SHP77 treated with DMSO at 0.1 percent for 48 hours (cell line): ENCODE measurements around the gene SLU7.

ENCODE experiments used
- DNase-seq: peaks from one replicate; lab custom pipeline; 2025; lab: John Stamatoyannopoulos, UW

The SLU7 gene

DNA sequence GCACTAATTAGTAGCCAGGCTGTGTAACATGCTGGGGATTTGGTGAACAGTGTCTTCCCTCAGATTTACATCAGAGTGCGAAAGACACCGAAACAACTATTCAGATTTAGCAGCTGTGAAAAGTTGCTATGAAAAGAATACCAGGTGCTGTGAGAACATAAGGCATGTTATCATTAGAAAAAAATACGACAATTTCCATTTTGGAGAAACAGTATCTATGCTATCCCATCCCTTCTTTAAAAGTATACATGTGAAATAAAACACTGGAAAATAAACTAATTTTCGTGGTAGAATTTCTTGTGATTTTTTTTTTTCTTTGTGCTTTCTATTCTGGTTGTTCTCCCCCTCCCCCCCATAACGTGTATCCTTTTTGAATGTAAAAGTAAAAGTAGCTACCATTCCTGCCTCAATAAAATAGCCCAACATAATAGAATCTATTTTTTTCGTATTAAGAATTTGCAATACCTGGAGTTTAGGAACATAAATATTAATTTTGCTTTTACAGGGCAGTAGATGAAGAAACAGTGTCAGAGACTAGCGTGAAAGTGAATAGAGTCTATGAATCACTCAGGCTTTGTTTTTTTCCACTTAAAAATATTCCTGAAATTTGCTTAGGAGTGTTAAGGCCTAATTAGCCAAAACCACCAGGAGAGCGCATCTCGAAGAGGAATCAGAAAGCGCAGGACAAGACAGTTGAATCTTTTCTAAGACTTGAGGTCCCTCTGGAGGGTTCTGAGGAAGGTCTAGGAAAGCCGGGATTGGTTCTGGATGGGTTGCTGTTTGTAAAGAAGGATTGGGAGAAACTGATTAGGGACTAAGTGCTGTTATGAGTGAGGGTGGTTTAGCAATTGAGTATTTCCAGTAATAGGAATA lies 813 bp upstream of the SLU7 start:
- peak; percentile 23 for DNase-seq

GRCh38 chr5:160399402-160400353 lies 19.2 kb downstream of the SLU7 start, which contains the start of gene FAM200C:
TSS of gene FAM200C (minus strand) at chr5:160400054. CDS start at chr5:160395490, 4,564 bp downstream.
- DNase-seq = peak; percentile 68

GRCh38 chr5:160398806-160399205 lies 20.1 kb downstream of the SLU7 start:
- DNase-seq = no peak

DNA sequence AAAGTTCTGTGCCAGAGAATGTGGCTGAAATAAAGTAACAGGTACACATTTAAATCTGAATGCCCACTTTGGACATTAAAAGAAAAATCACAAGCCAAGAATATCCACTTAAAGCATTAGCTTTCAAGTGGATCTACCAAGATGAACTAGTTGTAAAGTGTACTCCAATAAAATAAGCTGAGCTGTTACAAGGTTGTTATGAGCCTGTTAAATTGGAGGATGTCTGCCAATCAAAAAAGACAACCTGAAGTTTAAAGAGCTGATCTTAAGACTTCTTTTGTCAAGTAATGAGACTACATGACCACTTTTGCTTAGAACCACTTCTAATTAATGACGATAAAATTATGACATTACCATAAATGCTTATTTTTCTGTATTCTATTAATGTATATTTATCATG lies 21.4 kb downstream of the SLU7 start:
- no peak for DNase-seq

DNA sequence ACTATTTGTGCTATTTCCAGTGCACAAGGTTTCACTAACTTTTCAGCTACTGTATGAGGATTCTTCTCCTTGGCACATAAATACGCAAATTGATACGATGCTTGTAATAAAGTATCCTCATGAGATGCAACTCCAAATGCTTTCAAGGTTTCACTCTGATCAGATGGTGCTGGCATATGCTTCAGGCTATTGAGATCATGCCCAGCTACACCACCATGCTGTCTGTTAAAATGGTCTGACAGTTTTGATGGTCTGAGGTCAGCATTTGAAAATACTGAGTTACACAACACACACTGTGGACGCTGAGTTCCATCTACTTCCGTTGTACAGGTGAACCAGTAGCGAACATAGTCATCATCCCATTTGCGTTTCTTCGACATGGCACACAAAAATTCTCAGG lies 23.8 kb downstream of the SLU7 start:
- no peak for DNase-seq

- DNase-seq = no peak
These were observed 27.8 kb downstream of the SLU7 start for GRCh38 chr5:160390787-160391696.

DNA sequence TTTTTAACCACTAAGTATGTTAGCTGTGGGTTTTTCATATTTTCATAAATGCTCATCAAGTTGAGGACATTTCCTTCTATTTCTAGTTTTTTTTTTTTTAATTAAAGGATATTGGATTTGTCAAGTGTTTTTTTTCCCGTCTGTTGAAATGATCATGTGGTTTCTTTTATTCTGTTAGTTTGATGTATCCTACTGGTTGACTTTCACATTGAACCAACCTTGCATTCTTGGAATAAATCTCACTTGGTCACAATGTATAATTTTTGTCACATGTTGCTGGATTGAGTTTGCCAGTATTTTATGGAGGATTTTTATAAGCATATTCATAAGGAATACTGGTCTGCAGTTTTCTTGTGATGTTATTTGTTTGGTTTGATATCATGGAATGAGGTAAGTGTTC lies 31.4 kb downstream of the SLU7 start:
- DNase-seq = no peak

GRCh38 chr5:160385496-160385895 lies 33.4 kb downstream of the SLU7 start:
- DNase-seq = no peak

DNA sequence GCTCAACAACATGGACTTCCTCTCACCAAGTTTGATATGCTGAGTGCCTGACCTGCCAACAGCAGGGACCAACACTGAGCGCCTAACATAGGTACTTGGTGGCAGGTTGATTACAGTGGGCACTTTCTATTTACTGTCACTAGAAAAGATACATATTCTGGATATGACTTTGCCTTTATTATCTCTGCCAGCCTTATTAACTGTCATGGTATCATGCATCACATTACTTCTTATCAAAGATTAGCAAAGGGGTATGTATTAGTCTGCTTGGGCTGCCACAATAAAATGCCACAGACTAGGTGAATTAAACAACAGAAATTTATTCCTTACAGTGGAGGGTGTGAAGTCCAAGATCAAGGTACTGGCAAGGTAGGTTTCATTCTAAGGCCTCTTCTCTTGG lies 34.2 kb downstream of the SLU7 start:
- DNase-seq = no peak

DNA sequence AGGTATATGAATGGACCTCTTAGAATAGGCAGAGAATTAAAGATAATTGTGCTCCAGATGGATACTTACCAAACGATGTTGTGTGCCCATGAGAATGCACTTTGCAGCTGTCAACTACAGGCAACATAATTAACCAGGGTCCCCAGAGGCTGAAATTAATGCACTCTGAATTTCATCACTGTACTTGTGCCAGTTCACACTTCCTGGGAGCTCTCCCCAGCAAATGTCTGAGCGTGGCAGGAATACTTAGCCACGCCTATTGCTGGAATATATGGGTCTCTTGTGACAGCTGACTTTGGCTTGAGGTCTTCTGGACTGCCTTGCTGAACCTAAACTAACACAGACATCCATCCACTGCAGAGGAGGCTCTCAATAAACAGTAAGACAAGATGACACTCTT lies 36.5 kb downstream of the SLU7 start:
- DNase-seq = no peak

- no peak for DNase-seq
These were observed 38.8 kb downstream of the SLU7 start for GRCh38 chr5:160380041-160380440.

GRCh38 chr5:160379511-160379910 lies 39.4 kb downstream of the SLU7 start:
- DNase-seq = no peak

- DNase-seq = no peak
These were observed 40.6 kb downstream of the SLU7 start for GRCh38 chr5:160378330-160378729.

- DNase-seq = no peak
These were observed 41.2 kb downstream of the SLU7 start for GRCh38 chr5:160377651-160378050.

- DNase-seq = no peak
These were observed 42.5 kb downstream of the SLU7 start for GRCh38 chr5:160376416-160376815.

DNA sequence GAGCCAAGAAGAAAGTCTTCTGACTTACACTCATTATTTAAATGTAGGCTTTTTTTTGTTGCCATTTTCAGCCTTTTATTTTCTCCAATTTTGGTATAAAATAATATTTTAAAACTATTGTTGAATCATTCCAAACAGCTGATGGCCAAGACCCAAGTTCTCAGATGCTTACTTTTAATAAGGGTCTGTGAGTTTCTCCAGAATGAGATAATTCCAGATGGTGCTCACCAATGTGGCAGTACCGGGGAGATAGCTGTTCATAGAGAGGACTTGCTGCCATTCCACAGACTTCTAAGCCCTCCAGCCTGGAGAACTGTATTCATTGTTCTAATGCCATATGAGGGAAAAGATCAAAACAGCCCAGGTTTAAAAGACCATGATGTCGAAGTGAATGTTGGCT lies 43.2 kb downstream of the SLU7 start:
- no peak for DNase-seq

DNA sequence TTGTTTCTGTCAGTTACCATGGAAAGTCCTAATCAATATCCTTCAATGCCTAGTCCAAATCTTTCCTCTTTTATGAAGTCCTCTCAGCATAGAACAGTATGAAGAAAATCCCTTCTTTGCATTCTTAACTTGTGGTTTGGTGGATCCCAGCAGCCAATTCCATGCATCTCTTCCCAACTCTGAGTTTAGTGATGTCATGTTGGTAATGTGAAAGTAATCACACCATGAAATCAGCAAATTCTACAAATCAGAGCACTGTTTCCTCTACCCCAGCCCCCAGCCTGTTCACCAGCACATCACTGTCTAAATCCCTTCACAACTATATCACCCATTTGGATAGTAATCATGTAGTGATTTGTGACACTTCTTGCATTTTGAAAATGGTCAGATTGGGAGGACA lies 43.7 kb downstream of the SLU7 start:
- no peak for DNase-seq

GRCh38 chr5:160371294-160371693 lies 47.6 kb downstream of the SLU7 start:
- no peak for DNase-seq

- DNase-seq = no peak
These were observed 48.2 kb downstream of the SLU7 start for GRCh38 chr5:160370713-160371034.

- DNase-seq = no peak
These were observed 48.7 kb downstream of the SLU7 start, which contains the start of gene C1QTNF2 for GRCh38 chr5:160369990-160370712. TSS of gene C1QTNF2 (minus strand) at chr5:160370626. CDS start at chr5:160355011, 15,615 bp downstream.

DNA sequence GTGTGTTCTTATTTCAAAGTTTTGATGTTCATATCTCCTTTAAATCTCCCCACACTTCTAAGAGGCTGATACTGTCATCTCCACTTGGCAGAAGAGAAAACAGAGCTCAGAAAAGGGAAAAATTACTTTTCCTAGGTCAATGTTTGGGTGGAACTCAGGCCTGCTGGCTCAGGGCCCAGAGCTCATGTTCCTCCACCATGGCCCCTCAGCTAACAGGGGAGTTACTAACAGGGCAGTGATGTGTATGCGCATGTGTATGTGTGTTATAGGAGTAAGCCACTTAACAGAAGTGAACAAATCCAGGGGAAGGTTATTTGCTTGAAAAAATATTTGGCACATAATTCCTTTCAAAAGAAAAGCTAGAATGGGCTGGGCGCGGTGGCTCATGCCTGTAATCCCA lies 51.0 kb downstream of the SLU7 start:
- no peak for DNase-seq
